Mesendoderm (in vitro differentiated cells): Measurements from ENCODE around the gene USP48.
"Not testable (repeated sequence)": the region's sequence is repeated elsewhere in the genome, so short reads cannot be mapped to it uniquely, and the experiment has no call there.

Experiments
- DNase-seq: peaks from one replicate; pipeline ENCODE4 v3.0.0; 2013
- H2AK5ac ChIP-seq: 2 replicates; pipeline ENCODE4 v1.6.1; 2013; ENCODE audit warnings: low read length, inconsistent platforms
- H2BK120ac ChIP-seq: 2 replicates; pipeline ENCODE4 v1.6.1; 2013; ENCODE audit warnings: low read depth, mild to moderate bottlenecking, low read length, moderate library complexity, mixed read lengths
- H2BK15ac ChIP-seq: replicated peaks from 2 replicates; pipeline ENCODE4 v1.6.1; 2013; ENCODE audit warnings: low read depth, mild to moderate bottlenecking, moderate library complexity
- H2BK5ac ChIP-seq: 2 replicates; pipeline ENCODE4 v1.6.1; 2013; ENCODE audit warnings: low read length, inconsistent platforms
- H3K18ac ChIP-seq: 2 replicates; pipeline ENCODE4 v1.6.1; 2013; ENCODE audit warnings: mild to moderate bottlenecking, low read length, mixed read lengths
- H3K23ac ChIP-seq: one replicate; pipeline ENCODE4 v1.6.1; 2013; ENCODE audit warnings: low read length
- H3K27ac ChIP-seq: 2 replicates; pipeline ENCODE4 v1.5.1; 2013; ENCODE audit warnings: low read depth, mild to moderate bottlenecking, inconsistent platforms, low read length, moderate library complexity
- H3K27me3 ChIP-seq: 2 replicates; pipeline ENCODE4 v1.6.1; 2013; ENCODE audit warnings: low read length, control low read depth, mild to moderate bottlenecking, inconsistent platforms; ENCODE audit not compliant: insufficient read depth, poor library complexity
- H3K36me3 ChIP-seq: 2 replicates; pipeline ENCODE4 v1.6.1; 2013; ENCODE audit warnings: low read length, inconsistent platforms; ENCODE audit not compliant: control insufficient read depth, insufficient read depth
- H3K4ac ChIP-seq: one replicate; pipeline ENCODE4 v1.6.1; 2013; ENCODE audit warnings: low read depth, mild to moderate bottlenecking, low read length, moderate library complexity
- H3K4me1 ChIP-seq: 2 replicates; pipeline ENCODE4 v1.6.1; 2013; ENCODE audit warnings: low read depth, low read length, inconsistent platforms; ENCODE audit not compliant: control insufficient read depth
- H3K4me2 ChIP-seq: 2 replicates; pipeline ENCODE4 v1.6.1; 2013; ENCODE audit warnings: low read length
- H3K4me3 ChIP-seq: 2 replicates; pipeline ENCODE4 v1.5.1; 2013; ENCODE audit warnings: mild to moderate bottlenecking, low read length
- H3K56ac ChIP-seq: one replicate; pipeline ENCODE4 v1.6.1; 2013; ENCODE audit warnings: low read length
- H3K79me1 ChIP-seq: 2 replicates; pipeline ENCODE4 v1.6.1; 2013; ENCODE audit warnings: low read length, inconsistent platforms
- H3K79me2 ChIP-seq: 2 replicates; pipeline ENCODE4 v1.6.1; 2013; ENCODE audit warnings: mild to moderate bottlenecking, low read length; ENCODE audit not compliant: control insufficient read depth, insufficient read depth
- H3K9ac ChIP-seq: 2 replicates; pipeline ENCODE4 v1.6.1; 2013; ENCODE audit warnings: low read length, inconsistent platforms
- H4K5ac ChIP-seq: one replicate; pipeline ENCODE4 v1.6.1; 2013; ENCODE audit warnings: low read length
- H4K8ac ChIP-seq: one replicate; pipeline ENCODE4 v1.6.1; 2013; ENCODE audit warnings: low read depth, mild to moderate bottlenecking, control low read depth, low read length, moderate library complexity
- WGBS: extraction: QIAGEN DNeasy Blood & Tissue Kit; methylation state at CpG from one replicate; pipeline ENCODE4 v1.1.7; 2013; ENCODE audit warnings: low lambda C conversion rate, missing lambda C conversion rate; ENCODE audit not compliant: insufficient coverage; ENCODE audit errors: extremely low coverage; 5-methylcytosine and 5-hydroxymethylcytosine counted together

Gene USP48

GRCh38 chr1:21781815-21782348, 1.1 kb downstream of the USP48 start:
- H3K4me2 ChIP-seq = peak overlapping the region; percentile 75
- H2BK120ac ChIP-seq = no peak overlapping the region
- DNase-seq = peak; percentile 72
- peaks cover 8% of the 10 kb centered on the region for H3K79me1 ChIP-seq
- no peaks in the 10 kb centered on the region for H3K4me1 ChIP-seq
- H2AK5ac ChIP-seq = no peak overlapping the region
- H3K56ac ChIP-seq = peak overlapping the region; percentile 96
- H3K4ac ChIP-seq = peak overlapping the region; percentile 62
- no peaks in the 10 kb centered on the region for H3K36me3 ChIP-seq
- no peak overlapping the region for H2BK15ac ChIP-seq
- H3K4me3 ChIP-seq = peak overlapping the region; percentile 80
- no peak overlapping the region for H3K23ac ChIP-seq
- H4K8ac ChIP-seq = no peak overlapping the region
- peak overlapping the region; percentile 87 for H3K9ac ChIP-seq
- WGBS = no CpG with 5 or more reads among the region's 17 CpGs
- H2BK5ac ChIP-seq = no peak overlapping the region
- peak overlapping the region; percentile 14 for H3K27ac ChIP-seq
- no peak overlapping the region for H4K5ac ChIP-seq
- no peaks in the 10 kb centered on the region for H3K27me3 ChIP-seq
- no peak overlapping the region for H3K18ac ChIP-seq
- peaks cover 48% of the 10 kb centered on the region for H3K79me2 ChIP-seq

GRCh38 chr1:21779613-21780521, 3.1 kb downstream of the USP48 start:
- no peak overlapping the region for H2BK15ac ChIP-seq
- no CpG with 5 or more reads among the region's 12 CpGs for WGBS

GRCh38 chr1:21778405-21778727, 4.6 kb downstream of the USP48 start:
- WGBS = no CpG with 5 or more reads among the region's 2 CpGs
- no peak overlapping the region for H3K18ac ChIP-seq
- H3K4me1 ChIP-seq = no peaks in the 10 kb centered on the region

More at GRCh38 chr1:21779613-21780521, 3.1 kb downstream of the USP48 start:
- DNase-seq = no peak
- Histone ChIP-seq H3K4ac (no peak overlapping the region), H3K18ac (no peak overlapping the region), H3K23ac (no peak overlapping the region), H3K79me1 (peaks cover 10% of the 10 kb centered on the region), H2BK120ac (no peak overlapping the region), H3K36me3 (no peaks in the 10 kb centered on the region), H2AK5ac (no peak overlapping the region), H2BK5ac (no peak overlapping the region), H4K5ac (no peak overlapping the region), H3K27me3 (no peaks in the 10 kb centered on the region), H4K8ac (no peak overlapping the region), H3K4me1 (no peaks in the 10 kb centered on the region), H3K27ac (no peak overlapping the region), H3K79me2 (peaks cover 63% of the 10 kb centered on the region), H3K4me3 (no peak overlapping the region), H3K56ac (no peak overlapping the region), H3K9ac (no peak overlapping the region), H3K4me2 (no peak overlapping the region)

GRCh38 chr1:21776925-21777324, 6.0 kb downstream of the USP48 start:
- not testable (repeated sequence) for H3K27ac ChIP-seq, H4K5ac ChIP-seq, H3K23ac ChIP-seq, H3K36me3 ChIP-seq, H2BK15ac ChIP-seq, H3K56ac ChIP-seq, H3K4ac ChIP-seq, DNase-seq, H3K79me1 ChIP-seq, H2BK120ac ChIP-seq, H2AK5ac ChIP-seq, H2BK5ac ChIP-seq, H3K9ac ChIP-seq, H3K4me2 ChIP-seq, H3K18ac ChIP-seq, H3K4me1 ChIP-seq, H3K4me3 ChIP-seq, H3K27me3 ChIP-seq
- peaks cover 72% of the 10 kb centered on the region for H3K79me2 ChIP-seq
- H4K8ac ChIP-seq = peak overlapping the region; percentile 40
- no CpG with 5 or more reads among the region's 5 CpGs for WGBS

More at GRCh38 chr1:21778405-21778727, 4.6 kb downstream of the USP48 start:
- no peak overlapping the region for H2BK120ac ChIP-seq
- DNase-seq = no peak
- no peak overlapping the region for H2BK5ac ChIP-seq
- no peak overlapping the region for H3K4me2 ChIP-seq
- peaks cover 73% of the 10 kb centered on the region for H3K79me2 ChIP-seq
- no peak overlapping the region for H3K56ac ChIP-seq
- H2AK5ac ChIP-seq = no peak overlapping the region
- H2BK15ac ChIP-seq = no peak overlapping the region
- H3K4me3 ChIP-seq = no peak overlapping the region
- H3K4ac ChIP-seq = no peak overlapping the region
- H3K9ac ChIP-seq = no peak overlapping the region
- peaks cover 10% of the 10 kb centered on the region for H3K79me1 ChIP-seq
- no peak overlapping the region for H4K8ac ChIP-seq
- H3K36me3 ChIP-seq = no peaks in the 10 kb centered on the region
- no peak overlapping the region for H4K5ac ChIP-seq
- H3K27me3 ChIP-seq = no peaks in the 10 kb centered on the region
- no peak overlapping the region for H3K27ac ChIP-seq
- H3K23ac ChIP-seq = no peak overlapping the region

GRCh38 chr1:21775985-21776562, 6.9 kb downstream of the USP48 start:
- H3K56ac ChIP-seq = no peak overlapping the region
- no peak overlapping the region for H4K5ac ChIP-seq
- no peak overlapping the region for H2AK5ac ChIP-seq
- no peaks in the 10 kb centered on the region for H3K4me1 ChIP-seq
- H3K27me3 ChIP-seq = no peaks in the 10 kb centered on the region
- no peak overlapping the region for H3K23ac ChIP-seq
- no peaks in the 10 kb centered on the region for H3K36me3 ChIP-seq
- no peak for DNase-seq
- no peak overlapping the region for H3K4me3 ChIP-seq
- peaks cover 8% of the 10 kb centered on the region for H3K79me1 ChIP-seq
- no peak overlapping the region for H3K18ac ChIP-seq
- no peak overlapping the region for H3K9ac ChIP-seq
- H2BK120ac ChIP-seq = no peak overlapping the region
- no peak overlapping the region for H4K8ac ChIP-seq
- peaks cover 67% of the 10 kb centered on the region for H3K79me2 ChIP-seq
- H2BK5ac ChIP-seq = no peak overlapping the region
- no peak overlapping the region for H2BK15ac ChIP-seq
- H3K4ac ChIP-seq = no peak overlapping the region
- H3K27ac ChIP-seq = no peak overlapping the region
- no peak overlapping the region for H3K4me2 ChIP-seq
